Measurements from ENCODE around the gene TARBP2. TPM values are rescaled to one million over a fixed set of nuclear protein-coding genes. Genes with fewer than 3 reads are reported as not detected.

TARBP2 gene
- total RNA-seq, 1 donor from 2014 or later = 12.9 TPM

GRCh38 chr12:53504004-53504920 is 3.2 kb downstream of the TARBP2 start:
- H3K4me1 ChIP-seq = peaks cover 49% of the 10 kb centered on the region
- H3K27ac ChIP-seq (replicated peaks) = peak overlapping the region; percentile 99
- TF ChIP-seq, protein P1, sequence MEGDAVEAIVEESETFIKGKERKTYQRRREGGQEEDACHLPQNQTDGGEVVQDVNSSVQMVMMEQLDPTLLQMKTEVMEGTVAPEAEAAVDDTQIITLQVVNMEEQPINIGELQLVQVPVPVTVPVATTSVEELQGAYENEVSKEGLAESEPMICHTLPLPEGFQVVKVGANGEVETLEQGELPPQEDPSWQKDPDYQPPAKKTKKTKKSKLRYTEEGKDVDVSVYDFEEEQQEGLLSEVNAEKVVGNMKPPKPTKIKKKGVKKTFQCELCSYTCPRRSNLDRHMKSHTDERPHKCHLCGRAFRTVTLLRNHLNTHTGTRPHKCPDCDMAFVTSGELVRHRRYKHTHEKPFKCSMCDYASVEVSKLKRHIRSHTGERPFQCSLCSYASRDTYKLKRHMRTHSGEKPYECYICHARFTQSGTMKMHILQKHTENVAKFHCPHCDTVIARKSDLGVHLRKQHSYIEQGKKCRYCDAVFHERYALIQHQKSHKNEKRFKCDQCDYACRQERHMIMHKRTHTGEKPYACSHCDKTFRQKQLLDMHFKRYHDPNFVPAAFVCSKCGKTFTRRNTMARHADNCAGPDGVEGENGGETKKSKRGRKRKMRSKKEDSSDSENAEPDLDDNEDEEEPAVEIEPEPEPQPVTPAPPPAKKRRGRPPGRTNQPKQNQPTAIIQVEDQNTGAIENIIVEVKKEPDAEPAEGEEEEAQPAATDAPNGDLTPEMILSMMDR (IDR thresholded peaks at IDR 0.05; ENCODE audit: borderline replicate concordance) = no peak
- peaks cover 36% of the 10 kb centered on the region for H3K36me3 ChIP-seq
- no peaks in the 10 kb centered on the region for H3K9me3 ChIP-seq (replicated peaks)
- H3K4me3 ChIP-seq = no peak overlapping the region
- DNase-seq = no peak
- intact Hi-C loops (cut with micrococcal nuclease) = no loop called here
- H3K27me3 ChIP-seq (ENCODE audit: low read depth) = no peaks in the 10 kb centered on the region

DNA sequence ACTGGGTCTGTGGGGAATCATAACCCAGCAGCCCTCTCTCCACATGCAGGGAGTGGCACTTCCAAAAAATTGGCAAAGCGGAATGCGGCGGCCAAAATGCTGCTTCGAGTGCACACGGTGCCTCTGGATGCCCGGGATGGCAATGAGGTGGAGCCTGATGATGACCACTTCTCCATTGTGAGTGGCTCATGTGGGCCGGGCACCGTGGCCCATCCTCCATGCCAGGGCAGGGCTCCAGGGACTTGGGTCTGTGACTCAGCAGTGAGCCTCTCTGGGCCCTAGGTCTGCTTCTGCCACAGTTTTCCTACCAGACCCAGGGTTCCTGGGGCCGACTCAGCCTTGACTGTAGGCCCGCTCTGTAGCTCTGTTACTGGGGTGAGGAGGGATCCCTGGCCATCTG is 4.0 kb downstream of the TARBP2 start:
- intact Hi-C loops (cut with micrococcal nuclease) = no loop called here
- no peak for DNase-seq
- peaks cover 37% of the 10 kb centered on the region for H3K36me3 ChIP-seq
- TF ChIP-seq, protein P1 (IDR thresholded peaks at IDR 0.05; ENCODE audit: borderline replicate concordance) = no peak
- H3K4me3 ChIP-seq = no peak overlapping the region
- H3K9me3 ChIP-seq (replicated peaks) = no peaks in the 10 kb centered on the region
- peak overlapping the region; percentile 8 for H3K27ac ChIP-seq (replicated peaks)
- no peaks in the 10 kb centered on the region for H3K27me3 ChIP-seq (ENCODE audit: low read depth)
- H3K4me1 ChIP-seq = peaks cover 41% of the 10 kb centered on the region

GRCh38 chr12:53505555-53506449 is 4.7 kb downstream of the TARBP2 start:
- Histone ChIP-seq H3K4me1 (peaks cover 37% of the 10 kb centered on the region), H3K9me3 (replicated peaks) (no peaks in the 10 kb centered on the region), H3K4me3 (no peak overlapping the region), H3K27me3 (ENCODE audit: low read depth) (no peaks in the 10 kb centered on the region), H3K36me3 (peaks cover 45% of the 10 kb centered on the region), H3K27ac (replicated peaks) (peak overlapping the region; percentile 8)
- TF ChIP-seq, protein P1 (IDR thresholded peaks at IDR 0.05; ENCODE audit: borderline replicate concordance) = no peak
- DNase-seq = no peak
- intact Hi-C loops (cut with micrococcal nuclease) = no loop called here

DNA sequence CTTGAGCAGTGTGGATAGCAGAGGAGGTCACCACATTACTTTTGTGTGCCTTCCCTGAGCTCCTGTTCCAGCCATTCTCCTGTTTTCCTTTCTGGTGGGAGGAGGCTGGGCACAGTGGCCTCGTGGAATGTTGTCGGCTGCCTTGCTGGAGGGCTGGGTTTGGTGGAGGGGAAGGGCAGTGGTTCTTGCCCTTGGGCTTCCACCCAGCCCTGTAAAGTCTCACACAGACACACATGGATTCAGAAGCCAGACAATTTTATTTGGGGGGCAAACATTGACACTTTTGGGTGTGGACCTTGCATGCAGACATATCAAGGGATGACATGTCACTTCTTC is 5.3 kb downstream of the TARBP2 start:
- Histone ChIP-seq H3K27me3 (ENCODE audit: low read depth) (no peaks in the 10 kb centered on the region), H3K4me3 (no peak overlapping the region), H3K27ac (replicated peaks) (no peak overlapping the region), H3K4me1 (peaks cover 34% of the 10 kb centered on the region), H3K36me3 (peaks cover 51% of the 10 kb centered on the region), H3K9me3 (replicated peaks) (no peaks in the 10 kb centered on the region)
- TF ChIP-seq, protein P1 (IDR thresholded peaks at IDR 0.05; ENCODE audit: borderline replicate concordance) = no peak
- no peak for DNase-seq
- intact Hi-C loops (cut with micrococcal nuclease) = no loop called here

DNA sequence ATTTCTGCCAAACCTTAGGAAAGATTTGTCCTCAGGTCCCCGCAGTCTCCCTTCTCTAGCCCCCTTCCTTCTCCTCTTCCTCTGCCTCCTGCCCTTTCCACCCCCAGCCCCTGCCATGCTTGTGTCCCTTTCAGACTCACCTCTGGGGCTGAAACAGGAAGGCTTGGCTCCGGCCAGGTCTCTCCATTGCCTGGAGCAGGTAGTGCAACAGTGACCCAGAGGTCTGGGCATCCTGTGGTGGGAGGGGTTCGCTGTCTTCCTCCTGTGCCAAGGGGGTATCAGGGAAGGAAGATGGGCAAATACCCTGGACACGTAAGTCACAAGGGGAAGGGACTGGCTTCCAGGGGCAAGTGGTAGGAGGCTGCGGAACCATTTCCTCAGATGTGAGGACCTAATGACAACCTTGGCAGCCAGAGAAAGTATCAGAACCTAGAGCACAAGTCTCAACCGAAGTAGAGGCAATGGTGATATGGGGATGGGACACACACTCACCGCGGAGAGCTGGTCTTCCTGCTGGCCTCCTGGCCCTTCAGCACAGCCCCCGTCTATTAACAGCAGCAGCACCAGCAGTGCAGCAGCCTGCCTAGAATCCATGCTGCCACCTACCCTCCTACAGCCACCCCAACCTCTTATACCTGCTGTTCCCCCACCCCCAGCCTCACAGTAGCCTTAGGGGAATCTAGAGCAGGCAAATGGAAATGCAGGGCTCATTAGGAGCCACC is 6.0 kb downstream of the TARBP2 start, which contains the start of gene NPFF:
Gene NPFF (minus strand): TSS at position 604 of the 722 bp plus-strand sequence. CDS start 10 bp downstream, at position 594.
- peaks cover 28% of the 10 kb centered on the region for H3K4me1 ChIP-seq
- TF ChIP-seq, protein P1 (IDR thresholded peaks at IDR 0.05; ENCODE audit: borderline replicate concordance) = no peak
- H3K27me3 ChIP-seq (ENCODE audit: low read depth) = no peaks in the 10 kb centered on the region
- H3K27ac ChIP-seq (replicated peaks) = peak within 1 kb of the TSS; percentile 72
- intact Hi-C loops (cut with micrococcal nuclease) = no loop called here
- no peaks in the 10 kb centered on the region for H3K9me3 ChIP-seq (replicated peaks)
- H3K4me3 ChIP-seq = no peak within 1 kb of the TSS
- H3K36me3 ChIP-seq = peaks cover 57% of the 10 kb centered on the region
- no peak for DNase-seq

Data from left ventricle myocardium inferior (tissue), 1 donor.